ENCODE results near the gene ACAP3.
"Not testable (repeated sequence)": the region's sequence is repeated elsewhere in the genome, so short reads cannot be mapped to it uniquely, and the experiment has no call there.

Gene ACAP3

GRCh38 chr1:1262758-1263157, 45.0 kb downstream of the ACAP3 start:
- no peak for DNase-seq (ENCODE audit: low spot score)

GRCh38 chr1:1262071-1262470, 45.7 kb downstream of the ACAP3 start:
- no peak for DNase-seq (ENCODE audit: low spot score)

DNA sequence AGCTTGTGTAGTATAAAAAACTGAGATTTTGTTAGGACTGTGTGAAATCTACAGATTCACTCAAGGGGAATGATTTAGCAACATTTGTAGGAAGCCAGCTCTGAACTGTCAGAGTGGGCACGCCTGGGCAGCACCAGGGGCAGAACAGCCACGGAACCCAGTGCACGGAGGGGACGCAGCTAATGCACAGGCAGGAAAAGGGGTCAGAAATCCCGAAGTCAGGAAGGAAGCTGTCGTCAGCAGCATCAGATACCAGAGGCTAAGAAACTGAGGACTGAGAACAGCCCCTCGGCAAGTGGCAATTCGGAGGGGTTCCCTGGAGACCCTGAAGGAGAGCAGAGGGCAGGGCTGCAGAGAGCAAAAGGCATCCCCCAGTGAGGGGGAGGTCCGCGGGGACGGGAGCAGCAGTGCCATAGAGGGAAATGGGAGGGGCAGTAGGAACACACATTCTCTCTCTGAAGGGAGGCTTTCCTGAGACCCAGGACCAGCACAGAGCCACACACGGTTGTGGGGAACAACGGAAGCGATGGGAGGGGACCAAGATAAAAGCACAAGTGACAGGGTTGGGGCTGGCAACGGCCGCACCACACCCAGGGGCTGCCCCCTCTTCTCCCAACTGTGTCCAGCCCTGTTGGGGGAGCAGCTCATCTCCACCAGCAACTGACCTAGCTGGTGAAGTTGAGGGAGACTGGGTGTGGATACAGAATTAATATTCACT, 46.7 kb downstream of the ACAP3 start:
- DNase-seq (ENCODE audit: low spot score) = no peak

- DNase-seq (ENCODE audit: low spot score) = no peak
Observed at GRCh38 chr1:1259951-1260600, 47.7 kb downstream of the ACAP3 start.

GRCh38 chr1:1259540-1259939, 48.2 kb downstream of the ACAP3 start:
- DNase-seq (ENCODE audit: low spot score) = no peak

GRCh38 chr1:1259119-1259488, 48.6 kb downstream of the ACAP3 start:
- no peak for DNase-seq (ENCODE audit: low spot score)

DNA sequence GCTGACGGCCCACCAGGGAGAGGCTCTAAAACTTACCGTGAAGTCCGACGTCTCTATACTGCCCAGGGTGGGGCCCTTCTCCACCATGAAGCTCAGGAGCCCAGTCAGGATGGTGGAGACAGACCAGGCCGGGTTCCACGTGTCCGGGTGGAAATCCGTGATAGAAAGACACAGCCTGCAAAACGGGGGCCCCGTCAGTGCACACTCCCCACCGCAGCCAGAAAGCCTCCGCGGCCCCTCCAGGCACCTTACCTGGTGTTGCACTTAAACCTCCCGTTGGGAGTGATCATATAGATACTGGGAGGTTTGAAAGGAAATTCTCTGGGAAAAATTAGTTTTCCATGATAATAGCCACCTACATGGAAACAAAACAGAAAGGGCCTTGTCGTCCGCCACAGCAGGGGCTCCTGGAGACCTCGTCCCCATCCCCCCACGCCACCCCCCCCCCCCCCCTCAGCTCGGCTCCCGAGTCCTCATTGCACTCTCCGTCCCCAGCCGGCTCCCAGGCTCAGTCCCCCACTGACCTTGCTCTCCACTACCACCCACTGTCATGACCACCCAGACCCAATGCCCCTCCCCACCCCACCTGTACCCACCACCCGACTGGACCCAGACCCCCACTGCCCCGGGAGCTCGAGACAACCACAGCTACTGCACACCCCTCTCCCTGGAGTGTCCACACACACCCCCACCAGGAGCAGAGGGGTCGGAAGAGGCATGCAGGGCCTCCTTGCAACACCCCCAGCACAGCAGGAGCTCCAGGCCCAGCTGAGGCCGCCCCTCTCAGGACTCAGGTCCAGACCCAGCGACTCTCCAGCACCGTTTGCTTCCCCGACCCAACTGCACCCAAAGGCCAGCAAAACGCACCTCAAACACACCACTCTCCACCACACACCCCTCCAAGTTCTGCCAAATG, 50.5 kb downstream of the ACAP3 start:
- DNase-seq (ENCODE audit: low spot score) = no peak

DNA sequence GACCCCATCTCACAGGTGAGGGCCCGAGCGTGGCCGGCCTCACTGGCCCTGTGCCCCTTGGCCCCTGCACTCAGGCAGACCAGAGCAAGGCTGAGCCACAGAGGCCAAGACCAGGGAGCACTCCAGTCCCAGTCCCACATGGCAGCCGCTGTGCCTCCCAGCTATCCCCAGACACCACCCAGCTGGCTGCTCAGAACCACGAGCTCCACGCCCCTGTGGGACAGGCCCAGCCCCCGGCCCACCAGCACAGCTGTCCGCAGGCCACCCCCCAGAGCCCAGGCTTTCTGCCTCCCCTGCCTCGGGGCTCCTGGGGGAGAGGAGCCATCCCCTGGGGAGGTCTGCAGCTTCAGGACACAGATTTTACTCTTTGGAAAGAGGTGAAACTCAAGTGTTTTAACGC, 52.1 kb downstream of the ACAP3 start:
- DNase-seq (ENCODE audit: low spot score) = no peak

- DNase-seq (ENCODE audit: low spot score) = no peak
Observed at GRCh38 chr1:1255078-1255477, 52.7 kb downstream of the ACAP3 start.

GRCh38 chr1:1254667-1254998, 53.1 kb downstream of the ACAP3 start:
- DNase-seq (ENCODE audit: low spot score) = no peak

DNA sequence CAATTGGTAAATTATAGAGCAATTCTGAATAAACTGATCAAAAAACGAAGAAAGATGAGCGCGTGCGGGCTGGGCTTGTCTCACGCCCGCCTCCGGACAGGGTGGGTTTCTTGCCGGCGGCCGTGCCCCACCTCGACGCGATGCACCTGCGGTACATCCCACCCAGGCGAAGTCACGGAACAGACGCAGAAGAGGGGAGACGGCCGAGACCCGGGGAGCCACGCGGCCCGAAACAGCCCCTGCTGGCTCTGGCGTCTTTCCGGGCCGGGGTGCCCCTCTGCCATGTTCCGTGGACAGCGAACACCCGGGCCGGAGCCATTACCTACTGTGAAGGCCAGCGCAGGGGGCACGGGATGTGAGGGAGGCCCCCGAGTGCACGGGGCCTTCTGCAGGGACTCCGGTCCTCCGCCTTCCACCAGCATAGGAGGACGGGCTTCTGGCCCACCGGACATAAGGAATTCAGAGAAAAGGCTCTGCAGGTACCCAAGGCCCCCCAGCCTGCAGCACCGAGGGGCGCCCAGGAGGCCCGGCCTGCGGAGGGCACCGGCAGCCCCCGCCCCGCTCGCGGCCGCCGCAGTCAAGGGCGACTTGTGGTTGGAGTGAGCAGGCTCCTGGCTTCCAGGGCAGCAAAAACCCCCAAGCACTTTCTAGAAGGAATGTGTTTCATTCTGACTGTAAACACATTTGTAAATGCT, 53.6 kb downstream of the ACAP3 start:
- no peak for DNase-seq (ENCODE audit: low spot score)

DNA sequence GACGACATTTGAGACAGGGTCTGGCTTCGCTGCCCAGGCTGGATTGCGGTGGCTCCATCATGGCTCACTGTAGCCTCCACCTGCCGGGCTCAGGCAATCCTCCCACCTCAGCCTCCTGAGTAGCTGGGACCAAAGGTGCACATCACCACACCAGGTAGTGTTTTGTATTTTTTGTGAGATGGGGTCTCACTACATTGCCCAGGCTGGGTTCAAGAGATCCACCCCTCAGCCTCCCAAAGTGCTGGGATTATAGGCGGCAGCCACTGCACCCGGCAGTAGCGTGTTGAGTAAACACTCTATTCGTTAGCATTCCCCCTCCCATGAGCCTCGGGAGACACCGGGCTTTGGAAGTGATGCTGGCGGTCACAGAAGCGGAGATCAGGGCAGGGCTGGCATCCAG, 54.4 kb downstream of the ACAP3 start:
- no peak for DNase-seq (ENCODE audit: low spot score)

GRCh38 chr1:1250786-1251284, 56.9 kb downstream of the ACAP3 start:
- no peak for DNase-seq (ENCODE audit: low spot score)

DNA sequence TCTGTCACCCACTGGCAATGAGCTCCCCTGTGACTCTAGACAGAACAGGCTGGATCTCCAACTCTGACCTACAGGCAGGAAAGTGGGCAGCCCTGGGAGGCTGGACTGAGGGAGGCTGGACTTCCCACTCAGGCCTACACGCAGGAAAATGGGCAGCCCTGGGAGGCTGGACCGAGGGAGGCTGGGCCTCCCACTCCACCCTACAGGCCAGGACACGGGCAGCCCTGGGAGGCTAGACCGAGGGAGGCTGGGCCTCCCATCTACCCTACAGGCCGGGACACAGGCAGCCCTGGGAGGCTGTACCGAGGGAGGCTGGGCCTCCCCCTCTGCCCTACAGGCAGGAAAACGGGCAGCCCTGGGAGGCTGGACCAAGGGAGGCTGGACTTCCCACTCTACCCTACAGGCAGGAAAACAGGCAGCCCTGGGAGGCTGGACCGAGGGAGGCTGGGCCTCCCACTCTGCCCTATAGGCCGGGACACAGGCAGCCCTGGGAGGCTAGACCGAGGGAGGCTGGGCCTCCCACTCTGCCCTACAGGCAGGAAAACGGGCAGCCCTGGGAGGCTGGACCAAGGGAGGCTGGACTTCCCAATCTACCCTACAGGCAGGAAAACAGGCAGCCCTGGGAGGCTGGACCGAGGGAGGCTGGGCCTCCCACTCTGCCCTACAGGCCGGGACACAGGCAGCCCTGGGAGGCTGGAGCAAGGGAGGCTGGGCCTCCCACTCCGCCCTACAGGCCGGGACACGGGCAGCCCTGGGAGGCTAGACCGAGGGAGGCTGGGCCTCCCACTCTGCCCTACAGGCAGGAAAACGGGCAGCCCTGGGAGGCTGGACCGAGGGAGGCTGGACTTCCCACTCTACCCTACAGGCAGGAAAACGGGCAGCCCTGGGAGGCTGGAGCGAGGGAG, 59.5 kb downstream of the ACAP3 start:
- not testable (repeated sequence) for DNase-seq (ENCODE audit: low spot score)

GRCh38 chr1:1247341-1247913, 60.3 kb downstream of the ACAP3 start:
- DNase-seq (ENCODE audit: low spot score) = no peak

GRCh38 chr1:1246577-1247340, 61.0 kb downstream of the ACAP3 start, which contains the start of gene C1QTNF12:
Gene C1QTNF12, minus strand, starts transcription at chr1:1246722. Its CDS starts 32 bp downstream, at chr1:1246690.
- no peak for DNase-seq (ENCODE audit: low spot score)

DNA sequence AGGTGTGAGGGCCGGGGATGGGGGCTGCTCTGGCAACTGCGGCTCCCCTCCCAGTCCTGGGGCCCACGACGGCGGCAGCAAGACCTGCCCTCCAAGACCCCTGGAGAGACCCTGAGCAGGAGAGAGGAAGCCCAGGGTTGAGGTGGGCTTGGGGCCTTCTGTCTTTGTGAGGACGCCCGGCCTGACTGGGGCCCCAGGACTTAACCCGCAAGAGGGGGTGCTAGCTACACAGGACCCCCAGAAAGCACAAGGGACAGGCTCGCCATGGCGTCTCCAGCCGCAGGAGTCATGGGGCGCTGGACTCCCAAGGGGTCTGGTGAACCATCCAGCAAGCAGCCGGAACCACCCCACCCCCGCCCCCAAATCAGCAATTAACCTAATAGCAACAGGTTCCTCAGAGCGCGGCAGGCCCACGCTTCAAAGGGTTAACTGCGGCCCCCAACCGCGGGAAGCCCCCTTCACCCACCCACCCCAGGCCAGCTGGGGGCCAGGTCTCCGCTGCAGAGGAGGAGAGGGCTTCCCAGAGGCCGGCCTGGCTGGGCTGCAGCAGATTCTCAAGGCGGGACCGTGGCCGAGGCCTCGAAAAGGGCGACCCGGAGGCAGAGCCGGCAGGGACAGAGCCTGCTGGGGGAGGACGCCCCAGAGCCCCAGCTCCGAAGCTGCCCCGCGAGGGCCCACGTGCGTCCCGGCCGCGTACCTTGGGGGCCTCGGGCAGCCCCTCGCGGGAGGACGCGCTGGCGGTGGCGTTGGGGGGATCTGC, 61.7 kb downstream of the ACAP3 start:
- DNase-seq (ENCODE audit: low spot score) = no peak

DNA sequence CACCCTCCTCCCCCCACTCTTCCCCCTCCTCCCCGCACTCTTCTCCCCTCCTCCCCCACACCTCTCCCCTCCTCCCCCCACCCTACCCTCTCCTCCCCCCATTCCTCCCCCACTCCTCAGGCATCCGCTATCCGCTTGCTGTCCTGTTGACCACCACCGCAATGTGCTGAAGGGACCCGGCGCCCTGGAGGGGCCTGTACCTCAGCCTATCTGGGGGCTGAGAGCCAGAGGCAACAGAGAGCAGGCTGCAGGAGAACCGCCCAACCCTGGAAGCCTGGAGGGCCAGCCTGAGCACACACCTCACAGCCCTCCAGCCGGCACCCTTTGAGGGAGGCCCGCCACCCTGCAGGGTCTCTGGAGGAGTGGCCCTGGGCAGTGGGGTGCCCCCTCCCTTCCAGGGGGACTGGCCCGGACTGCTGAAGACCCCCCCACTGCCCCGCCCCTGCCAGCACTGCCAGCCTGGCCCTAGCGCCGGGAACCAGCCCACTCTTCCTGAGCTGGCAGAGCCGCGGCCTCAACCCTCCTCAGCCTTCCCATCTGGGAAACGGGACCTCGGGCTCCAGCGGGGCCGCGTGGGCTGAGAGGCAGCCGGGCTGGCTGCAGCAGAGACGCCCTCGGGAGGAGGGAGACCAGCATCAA, 62.4 kb downstream of the ACAP3 start:
- DNase-seq (ENCODE audit: low spot score) = no peak
